OCI-LY1 (cell line): ENCODE data around the gene BCL2L13.
"Not testable (repeated sequence)": the region's sequence is repeated elsewhere in the genome, so short reads cannot be mapped to it uniquely, and the experiment has no call there.

Experiments used
- H2AFZ ChIP-seq: fragments of 200-600 bp; sonication (generic), shearing (Covaris generic); 2 replicates; pipeline ENCODE4 v1.6.0; 2014; ENCODE audit warnings: antibody characterized with exemption, mild to moderate bottlenecking, low read length
- H3F3A ChIP-seq: fragments of 200-600 bp; sonication (generic), shearing (Covaris generic); 2 replicates; pipeline ENCODE4 v1.6.0; 2014; ENCODE audit warnings: mild to moderate bottlenecking, antibody characterized with exemption, low read length, moderate library complexity; ENCODE audit not compliant: insufficient read depth
- H3K27ac ChIP-seq: fragments of 200-600 bp; sonication (generic); 2 replicates; pipeline ENCODE4 v1.5.1; 2014; ENCODE audit warnings: low read length, mixed run types, mild to moderate bottlenecking, low read depth; ENCODE audit not compliant: poor library complexity, severe bottlenecking
- H3K27me3 ChIP-seq: fragments of 200-600 bp; sonication (generic); 2 replicates; pipeline ENCODE4 v1.6.0; 2014; ENCODE audit warnings: antibody characterized with exemption, mild to moderate bottlenecking, low read length, moderate library complexity; ENCODE audit not compliant: insufficient read depth
- H3K36me3 ChIP-seq: fragments of 200-600 bp; sonication (generic); 2 replicates; pipeline ENCODE4 v1.6.1; 2014; ENCODE audit warnings: mild to moderate bottlenecking, antibody characterized with exemption, low read length, moderate library complexity, mixed read lengths; ENCODE audit not compliant: insufficient read depth
- H3K4me1 ChIP-seq: fragments of 200-600 bp; sonication (generic); 2 replicates; pipeline ENCODE4 v1.5.1; 2014; ENCODE audit warnings: mild to moderate bottlenecking, low read length, moderate library complexity; ENCODE audit not compliant: insufficient read depth, severe bottlenecking
- H3K4me2 ChIP-seq: fragments of 200-600 bp; sonication (generic), shearing (Covaris generic); 2 replicates; pipeline ENCODE4 v1.6.1; 2014; ENCODE audit warnings: low read length
- H3K4me3 ChIP-seq: fragments of 200-600 bp; sonication (generic); 2 replicates; pipeline ENCODE4 v1.5.1; 2014; ENCODE audit warnings: low read length, low read depth, mild to moderate bottlenecking, mixed read lengths; ENCODE audit not compliant: poor library complexity, severe bottlenecking
- H3K79me2 ChIP-seq: fragments of 200-600 bp; shearing (Covaris generic); 2 replicates; pipeline ENCODE4 v1.6.1; 2016; ENCODE audit warnings: mixed run types, low read length, mixed read lengths; ENCODE audit not compliant: insufficient read depth
- H3K9ac ChIP-seq: fragments of 200-600 bp; sonication (generic), shearing (Covaris generic); 2 replicates; pipeline ENCODE4 v1.6.1; 2014; ENCODE audit warnings: mild to moderate bottlenecking, low read length, mixed read lengths
- H3K9me2 ChIP-seq: fragments of 200-600 bp; sonication (generic), shearing (Covaris generic); 2 replicates; pipeline ENCODE4 v1.6.1; 2014; ENCODE audit warnings: low read depth, mild to moderate bottlenecking, low read length, mixed read lengths
- H3K9me3 ChIP-seq: fragments of 200-600 bp; shearing (Covaris generic); 2 replicates; pipeline ENCODE4 v1.6.1; 2014; ENCODE audit warnings: low read length, mixed read lengths
- H4K20me1 ChIP-seq: fragments of 200-600 bp; sonication (generic), shearing (Covaris generic); 2 replicates; pipeline ENCODE4 v1.6.0; 2016; ENCODE audit warnings: mild to moderate bottlenecking, low read length; ENCODE audit not compliant: insufficient read depth
- CTCF ChIP-seq: fragments of 200-600 bp; sonication (generic), shearing (Covaris generic); IDR thresholded peaks from 2 replicates; pipeline ENCODE4 v1.5.1; 2017; ENCODE audit warnings: mild to moderate bottlenecking, antibody characterized with exemption, low read length, moderate library complexity, mixed read lengths
- EZH2 ChIP-seq: fragments of 200-600 bp; sonication (generic), shearing (Covaris generic); IDR thresholded peaks from 2 replicates; pipeline ENCODE4 v1.8.0; 2017; ENCODE audit warnings: borderline replicate concordance, mixed run types, mild to moderate bottlenecking, antibody characterized with exemption, low read length, moderate library complexity, mixed read lengths

BCL2L13 gene

GRCh38 chr22:17754233-17754925 lies 115.8 kb downstream of the BCL2L13 start:
- no peak overlapping the region for H3K4me3 ChIP-seq
- TF ChIP-seq CTCF (peak; percentile 47), EZH2 (no peak)
- no peaks in the 10 kb centered on the region for H3K4me1 ChIP-seq
- no peaks in the 10 kb centered on the region for H3K9me2 ChIP-seq
- no peak overlapping the region for H2AFZ ChIP-seq
- no peaks in the 10 kb centered on the region for H3F3A ChIP-seq
- H3K36me3 ChIP-seq: no peaks in the 10 kb centered on the region
- H3K9ac ChIP-seq: no peak overlapping the region
- peaks cover 5% of the 10 kb centered on the region for H3K79me2 ChIP-seq
- no peaks in the 10 kb centered on the region for H4K20me1 ChIP-seq
- no peak overlapping the region for H3K4me2 ChIP-seq
- H3K27ac ChIP-seq: no peak overlapping the region
- no peaks in the 10 kb centered on the region for H3K27me3 ChIP-seq
- H3K9me3 ChIP-seq: no peaks in the 10 kb centered on the region

- Histone ChIP-seq H4K20me1 (no peaks in the 10 kb centered on the region), H3K27me3 (no peaks in the 10 kb centered on the region), H3K79me2 (peaks cover 24% of the 10 kb centered on the region), H3K4me1 (no peaks in the 10 kb centered on the region), H3K9ac (no peak overlapping the region), H3K9me3 (no peaks in the 10 kb centered on the region), H3K36me3 (no peaks in the 10 kb centered on the region), H3K27ac (no peak overlapping the region), H3K4me2 (no peak overlapping the region), H3K4me3 (no peak overlapping the region), H3F3A (no peaks in the 10 kb centered on the region), H3K9me2 (no peaks in the 10 kb centered on the region), H2AFZ (no peak overlapping the region)
- TF ChIP-seq CTCF: no peak
- no peak for TF ChIP-seq EZH2
Observed at GRCh38 chr22:17761138-17761488, 122.6 kb downstream of the BCL2L13 start.

GRCh38 chr22:17763442-17763841 lies 124.9 kb downstream of the BCL2L13 start:
- not testable (repeated sequence) for H3K9me2 ChIP-seq, H3F3A ChIP-seq, H3K9ac ChIP-seq, H3K4me2 ChIP-seq, H3K36me3 ChIP-seq, H4K20me1 ChIP-seq, H2AFZ ChIP-seq, H3K4me3 ChIP-seq, H3K27me3 ChIP-seq, H3K9me3 ChIP-seq, H3K27ac ChIP-seq
- peaks cover 28% of the 10 kb centered on the region for H3K79me2 ChIP-seq
- peaks cover 12% of the 10 kb centered on the region for H3K4me1 ChIP-seq

- H3K27me3 ChIP-seq: no peaks in the 10 kb centered on the region
- H3F3A ChIP-seq: no peaks in the 10 kb centered on the region
- no peaks in the 10 kb centered on the region for H3K9me3 ChIP-seq
- H3K4me1 ChIP-seq: peaks cover 13% of the 10 kb centered on the region
- H3K9me2 ChIP-seq: no peaks in the 10 kb centered on the region
- no peaks in the 10 kb centered on the region for H4K20me1 ChIP-seq
- peaks cover 28% of the 10 kb centered on the region for H3K79me2 ChIP-seq
- H3K4me2 ChIP-seq: no peak overlapping the region
- H3K36me3 ChIP-seq: no peaks in the 10 kb centered on the region
- no peak overlapping the region for H3K9ac ChIP-seq
- no peak overlapping the region for H3K27ac ChIP-seq
- H2AFZ ChIP-seq: no peak overlapping the region
- no peak for TF ChIP-seq EZH2
- TF ChIP-seq CTCF: no peak
- no peak overlapping the region for H3K4me3 ChIP-seq
Observed at GRCh38 chr22:17764036-17764435, 125.5 kb downstream of the BCL2L13 start.

GRCh38 chr22:17764852-17765251 lies 126.3 kb downstream of the BCL2L13 start:
- not testable (repeated sequence) for H3F3A ChIP-seq, H4K20me1 ChIP-seq, H3K4me3 ChIP-seq, H2AFZ ChIP-seq, H3K9me2 ChIP-seq, H3K4me2 ChIP-seq, H3K9ac ChIP-seq, H3K9me3 ChIP-seq, H3K27ac ChIP-seq, H3K36me3 ChIP-seq, H3K27me3 ChIP-seq
- Histone ChIP-seq H3K4me1 (peaks cover 13% of the 10 kb centered on the region), H3K79me2 (peaks cover 33% of the 10 kb centered on the region)
